22Rv1 (cell line): ENCODE data around the gene COMT.

ENCODE experiments used
- ZFX ChIP-seq: fragments of 450-650 bp; IDR thresholded peaks from 2 replicates; pipeline ENCODE4 v1.6.1; 2017; ENCODE audit warnings: antibody characterized with exemption, borderline replicate concordance
- TF ChIP-seq, protein P1 (sequence below): fragments of 450-650 bp; IDR thresholded peaks from 2 replicates; pipeline ENCODE4 v1.5.1; 2017; ENCODE audit warnings: mild to moderate bottlenecking

DNA sequence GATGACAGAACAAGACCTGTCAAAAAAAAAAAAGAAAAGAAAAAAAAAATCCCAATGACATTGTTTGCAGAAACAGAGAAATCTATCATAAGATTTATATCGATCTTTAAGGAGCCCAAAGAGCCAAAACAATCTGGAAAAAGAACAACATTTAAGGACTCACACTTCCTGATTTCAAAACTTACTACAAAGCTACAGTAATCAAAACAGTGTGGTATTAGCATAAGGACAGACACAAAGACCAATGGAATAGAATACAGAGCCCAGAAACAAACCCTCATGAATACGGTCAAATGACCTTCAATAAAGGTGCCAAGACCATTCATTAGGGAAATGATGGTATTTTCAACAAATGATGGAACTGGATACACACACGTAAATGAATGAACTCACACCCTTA is 62.9 kb downstream of the COMT start:
- TF ChIP-seq, protein P1, sequence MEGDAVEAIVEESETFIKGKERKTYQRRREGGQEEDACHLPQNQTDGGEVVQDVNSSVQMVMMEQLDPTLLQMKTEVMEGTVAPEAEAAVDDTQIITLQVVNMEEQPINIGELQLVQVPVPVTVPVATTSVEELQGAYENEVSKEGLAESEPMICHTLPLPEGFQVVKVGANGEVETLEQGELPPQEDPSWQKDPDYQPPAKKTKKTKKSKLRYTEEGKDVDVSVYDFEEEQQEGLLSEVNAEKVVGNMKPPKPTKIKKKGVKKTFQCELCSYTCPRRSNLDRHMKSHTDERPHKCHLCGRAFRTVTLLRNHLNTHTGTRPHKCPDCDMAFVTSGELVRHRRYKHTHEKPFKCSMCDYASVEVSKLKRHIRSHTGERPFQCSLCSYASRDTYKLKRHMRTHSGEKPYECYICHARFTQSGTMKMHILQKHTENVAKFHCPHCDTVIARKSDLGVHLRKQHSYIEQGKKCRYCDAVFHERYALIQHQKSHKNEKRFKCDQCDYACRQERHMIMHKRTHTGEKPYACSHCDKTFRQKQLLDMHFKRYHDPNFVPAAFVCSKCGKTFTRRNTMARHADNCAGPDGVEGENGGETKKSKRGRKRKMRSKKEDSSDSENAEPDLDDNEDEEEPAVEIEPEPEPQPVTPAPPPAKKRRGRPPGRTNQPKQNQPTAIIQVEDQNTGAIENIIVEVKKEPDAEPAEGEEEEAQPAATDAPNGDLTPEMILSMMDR: no peak
- TF ChIP-seq ZFX: no peak
